IMR-90 (cell line): Measurements from ENCODE around the gene HEPACAM. TPM values are rescaled to one million over a fixed set of nuclear protein-coding genes. Genes with fewer than 3 reads are reported as not detected.

Experiments
- ATAC-seq: fragments of 200-7000 bp; cut with Tn5 transposase; 2 replicates; pipeline ENCODE4 v1.9.1; 2020; ENCODE audit warnings: low read depth, mild to moderate bottlenecking, moderate library complexity
- BruUV-seq: library from RNA; stranded (reverse); fragments of 400-500 nt; replicated peaks from 2 replicates; lab custom pipeline; 2021; lab: Mats Ljungman, UMichigan
- CTCF ChIA-PET: fragments of 300-600 bp; formaldehyde crosslinking; extraction: SDS; loops from one replicate; lab custom pipeline; 2021; ENCODE audit warnings: antibody characterized with exemption; lab: Yijun Ruan, JAX
- POLR2A ChIA-PET: fragments of 300-600 bp; sonication (Branson Sonifier 250); formaldehyde crosslinking; loops from one replicate; lab custom pipeline; 2022; ENCODE audit warnings: antibody characterized with exemption; ENCODE audit not compliant: unreplicated experiment; lab: Charles Lee
- DNase-seq: peaks from one replicate; pipeline ENCODE4 v3.0.0; 2013
- H2AFZ ChIP-seq: replicated peaks from 2 replicates; pipeline ENCODE3; 2013; ENCODE audit warnings: low read length, mild to moderate bottlenecking; ENCODE audit not compliant: poor library complexity
- H2AK5ac ChIP-seq: 2 replicates; pipeline ENCODE4 v1.6.1; 2013; ENCODE audit warnings: low read depth, low read length, inconsistent platforms
- H2AK9ac ChIP-seq: replicated peaks from 2 replicates; pipeline ENCODE3; 2013; ENCODE audit warnings: mild to moderate bottlenecking, low read depth, low read length, moderate library complexity; ENCODE audit not compliant: poor library complexity
- H2BK120ac ChIP-seq: 2 replicates; pipeline ENCODE4 v1.6.1; 2013; ENCODE audit warnings: low read depth, low read length, inconsistent platforms
- H2BK15ac ChIP-seq: 3 replicates; pipeline ENCODE4 v1.6.1; 2013; ENCODE audit warnings: low read depth, low read length, inconsistent platforms
- H2BK20ac ChIP-seq: 2 replicates; pipeline ENCODE4 v1.6.1; 2013; ENCODE audit warnings: low read depth, mild to moderate bottlenecking, inconsistent platforms, low read length, moderate library complexity
- H2BK5ac ChIP-seq: 2 replicates; pipeline ENCODE4 v1.6.1; 2013; ENCODE audit warnings: mild to moderate bottlenecking, low read depth, low read length, inconsistent platforms; ENCODE audit not compliant: poor library complexity, severe bottlenecking
- H3K14ac ChIP-seq: replicated peaks from 2 replicates; pipeline ENCODE4 v1.6.1; 2013; ENCODE audit warnings: low read depth, low read length, inconsistent platforms
- H3K18ac ChIP-seq: 2 replicates; pipeline ENCODE4 v1.6.1; 2013; ENCODE audit warnings: low read depth, low read length, control low read depth
- H3K23ac ChIP-seq: 2 replicates; pipeline ENCODE4 v1.6.1; 2013; ENCODE audit warnings: low read depth, low read length, inconsistent platforms
- H3K27ac ChIP-seq: 2 replicates; pipeline ENCODE4 v1.5.1; 2013; ENCODE audit warnings: mild to moderate bottlenecking, control low read depth, low read length; ENCODE audit not compliant: insufficient read depth
- H3K27me3 ChIP-seq: 2 replicates; pipeline ENCODE4 v1.6.1; 2013; ENCODE audit warnings: low read length; ENCODE audit not compliant: control insufficient read depth, insufficient read depth
- H3K36me3 ChIP-seq: 2 replicates; pipeline ENCODE4 v1.6.1; 2013; ENCODE audit warnings: low read length, mixed read lengths; ENCODE audit not compliant: control insufficient read depth, insufficient read depth
- H3K4ac ChIP-seq: 2 replicates; pipeline ENCODE4 v1.6.1; 2013; ENCODE audit warnings: low read depth, low read length, inconsistent platforms
- H3K4me1 ChIP-seq: 2 replicates; pipeline ENCODE4 v1.6.1; 2013; ENCODE audit warnings: low read length, mixed read lengths; ENCODE audit not compliant: control insufficient read depth, insufficient read depth
- H3K4me2 ChIP-seq: 2 replicates; pipeline ENCODE4 v1.6.1; 2013; ENCODE audit warnings: low read depth, mild to moderate bottlenecking, control low read depth, low read length, moderate library complexity
- H3K4me3 ChIP-seq: 2 replicates; pipeline ENCODE4 v1.5.1; 2013; ENCODE audit warnings: low read depth, mild to moderate bottlenecking, control low read depth, low read length, moderate library complexity; ENCODE audit not compliant: insufficient read depth
- H3K56ac ChIP-seq: 2 replicates; pipeline ENCODE4 v1.6.1; 2013; ENCODE audit warnings: low read length, inconsistent platforms; ENCODE audit not compliant: insufficient read depth; ENCODE audit errors: extremely low read depth
- H3K79me1 ChIP-seq, 2 experiments: 2 replicates each; pipeline ENCODE4 v1.6.1; 2013; ENCODE audit warnings: low read length in 2 of 2, inconsistent platforms in 1 of 2, low read depth in 1 of 2
- H3K9ac ChIP-seq: 2 replicates; pipeline ENCODE4 v1.6.1; 2013; ENCODE audit warnings: low read depth, low read length, control low read depth
- H3K9me1 ChIP-seq: 2 replicates; pipeline ENCODE4 v1.6.1; 2013; ENCODE audit warnings: low read length, inconsistent platforms; ENCODE audit not compliant: insufficient read depth
- H3K9me3 ChIP-seq: 2 replicates; pipeline ENCODE4 v1.6.1; 2013; ENCODE audit warnings: low read length; ENCODE audit not compliant: control insufficient read depth, insufficient read depth
- H4K20me1 ChIP-seq: 2 replicates; pipeline ENCODE4 v1.6.1; 2013; ENCODE audit warnings: low read length, inconsistent platforms; ENCODE audit not compliant: insufficient read depth
- H4K5ac ChIP-seq: 2 replicates; pipeline ENCODE4 v1.6.1; 2013; ENCODE audit warnings: mild to moderate bottlenecking, low read depth, low read length, control low read depth
- H4K8ac ChIP-seq, 2 experiments: 2 replicates each; pipeline ENCODE4 v1.6.1; 2013; ENCODE audit warnings: low read depth in 2 of 2, low read length in 2 of 2, control low read depth in 1 of 2, inconsistent platforms in 1 of 2
- H4K91ac ChIP-seq: 2 replicates; pipeline ENCODE4 v1.6.1; 2013; ENCODE audit warnings: low read depth, low read length, inconsistent platforms; ENCODE audit not compliant: insufficient read depth
- BHLHE40 ChIP-seq: fragments of 150-350 bp; IDR thresholded peaks from 2 replicates; pipeline ENCODE4 v1.6.1; 2016; ENCODE audit warnings: mild to moderate bottlenecking, low read depth, low read length
- CEBPB ChIP-seq: IDR thresholded peaks from 2 replicates; pipeline ENCODE4 v1.6.1; 2012; ENCODE audit warnings: low read depth, low read length, improper control_type of control experiment
- CHD1 ChIP-seq: IDR thresholded peaks from 2 replicates; pipeline ENCODE4 v1.6.1; 2012; ENCODE audit warnings: low read depth, low read length, improper control_type of control experiment
- CTCF ChIP-seq: conservative IDR thresholded peaks from 2 replicates; pipeline ENCODE4 v1.5.1; 2012; ENCODE audit warnings: mild to moderate bottlenecking, low read depth, low read length, improper control_type of control experiment
- ELK1 ChIP-seq: fragments of 150-350 bp; IDR thresholded peaks from 2 replicates; pipeline ENCODE4 v1.6.1; 2016; ENCODE audit warnings: low read depth, mild to moderate bottlenecking, low read length, moderate library complexity, borderline replicate concordance
- MAFK ChIP-seq: IDR thresholded peaks from 2 replicates; pipeline ENCODE4 v1.6.1; 2012; ENCODE audit warnings: low read depth, low read length, improper control_type of control experiment
- MAZ ChIP-seq: IDR thresholded peaks from 2 replicates; pipeline ENCODE4 v1.6.1; 2012; ENCODE audit warnings: low read depth, mild to moderate bottlenecking, low read length, improper control_type of control experiment, moderate library complexity, borderline replicate concordance
- MXI1 ChIP-seq: IDR thresholded peaks from 2 replicates; pipeline ENCODE4 v1.6.1; 2012; ENCODE audit warnings: low read depth, mild to moderate bottlenecking, low read length, moderate library complexity, borderline replicate concordance
- NFE2L2 ChIP-seq: fragments of 150-350 bp; IDR thresholded peaks from 2 replicates; pipeline ENCODE4 v1.6.1; 2016; ENCODE audit warnings: low read depth, mild to moderate bottlenecking, low read length
- POLR2A ChIP-seq: IDR thresholded peaks from 2 replicates; pipeline ENCODE4 v1.6.1; 2012; ENCODE audit warnings: mild to moderate bottlenecking, low read depth, low read length
- RAD21 ChIP-seq: IDR thresholded peaks from 2 replicates; pipeline ENCODE4 v1.6.1; 2012; ENCODE audit warnings: low read length, improper control_type of control experiment
- RCOR1 ChIP-seq: IDR thresholded peaks from 2 replicates; pipeline ENCODE4 v1.6.1; 2012; ENCODE audit warnings: mild to moderate bottlenecking, low read length, improper control_type of control experiment; ENCODE audit not compliant: insufficient replicate concordance
- RFX5 ChIP-seq: IDR thresholded peaks from 2 replicates; pipeline ENCODE4 v1.8.0; 2012; ENCODE audit warnings: low read depth, mild to moderate bottlenecking, low read length, moderate library complexity
- SMC3 ChIP-seq: fragments of 150-350 bp; IDR thresholded peaks from 2 replicates; pipeline ENCODE4 v1.6.1; 2016; ENCODE audit warnings: low read depth, mild to moderate bottlenecking, antibody characterized with exemption, low read length, moderate library complexity
- USF2 ChIP-seq: fragments of 150-350 bp; IDR thresholded peaks from 2 replicates; pipeline ENCODE4 v1.6.1; 2017; ENCODE audit warnings: mild to moderate bottlenecking, antibody characterized with exemption, low read length, low read depth
- WGBS, 2 experiments: methylation state at CpG; one replicate each; pipeline versions ENCODE4 v1.1.5 to v1.1.7; 2013; ENCODE audit warnings: missing lambda C conversion rate in 2 of 2; ENCODE audit not compliant: insufficient read length in 1 of 2; ENCODE audit errors: extremely low coverage in 2 of 2; 5-methylcytosine and 5-hydroxymethylcytosine counted together
- dilution Hi-C: fragments of 300-500 bp; cut with HindIII; formaldehyde crosslinking; loops from one replicate; pipeline ENCODE4 v1.14.3; 2018; ENCODE audit warnings: low sequenced_read_pairs; ENCODE audit not compliant: unreplicated experiment
- in situ Hi-C: fragments of 300-500 bp; cut with MboI; formaldehyde crosslinking; loops from 3 replicates; pipeline ENCODE4 v1.14.3; 2019; ENCODE audit warnings: low sequenced_read_pairs, inconsistent platforms, mixed read lengths
- intact Hi-C: fragments of 100-400 bp; cut with micrococcal nuclease; formaldehyde crosslinking; loops from 2 replicates; pipeline ENCODE4 v1.10.0; 2022
- polyA plus RNA-seq, 3 experiments: library from polyadenylated mRNA; depleted of rRNA; stranded (reverse); fragments of >200 nt; gene quantifications; 2 replicates each; pipeline ENCODE4 v1.2.3, GENCODE V29; 2012; ENCODE audit warnings: low replicate concordance in 1 of 3
- total RNA-seq: library from RNA; depleted of rRNA; stranded (reverse); fragments of >200 nt; gene quantifications from 2 replicates; pipeline ENCODE4 v1.2.3, GENCODE V29; 2012

HEPACAM gene
- total and polyA plus RNA-seq, 2 of the 4 experiments (the other 2 are of a cell fraction) = 0.09 to 0.18 TPM

GRCh38 chr11:124878759-124879492 is 56.9 kb downstream of the HEPACAM start:
- CTCF ChIA-PET = interaction anchor here (1.5 kb wide), 1 partner anchor 12 kb away, joined by 4 read pairs; no protein-coding TSS in a partner anchor
- POLR2A ChIA-PET = no interaction called here
- H4K20me1 ChIP-seq = no peaks in the 10 kb centered on the region
- H4K8ac ChIP-seq = no peak overlapping the region
- in situ Hi-C loops = loop anchor here (5.0 kb wide), 1 partner anchor 73 kb away; the partner anchor contains the start of gene CCDC15
- H3K27me3 ChIP-seq = no peaks in the 10 kb centered on the region; the same call in 1 of the 2 replicates
- H3K23ac ChIP-seq = no peak overlapping the region
- no peak overlapping the region for H4K91ac ChIP-seq
- no peak overlapping the region for H3K9ac ChIP-seq
- no peak overlapping the region for H2AFZ ChIP-seq
- no TSS peak for BruUV-seq
- H2AK9ac ChIP-seq = no peak overlapping the region
- dilution Hi-C loops = no loop called here
- H3K9me1 ChIP-seq = peaks cover 3% of the 10 kb centered on the region; the same call in 1 of the 2 replicates
- peaks cover 6 to 21% of the 10 kb centered on the region in 2 experiments; a peak in 3 of 4 replicates for H3K79me1 ChIP-seq
- no peak overlapping the region for H2BK20ac ChIP-seq
- WGBS, 2 experiments = 93% methylated on average over 3 of the region's 11 CpGs; no CpG with 5 or more reads in 1 of the 2 experiments
- peaks cover 3% of the 10 kb centered on the region for H3K4me1 ChIP-seq
- no peak for ATAC-seq
- no peak overlapping the region for H2AK5ac ChIP-seq
- no peak overlapping the region for H3K27ac ChIP-seq
- no peak overlapping the region for H3K4ac ChIP-seq
- no peaks in the 10 kb centered on the region for H3K9me3 ChIP-seq
- H2BK15ac ChIP-seq = no peak overlapping the region
- H4K5ac ChIP-seq = no peak overlapping the region
- H3K14ac ChIP-seq = no peak overlapping the region
- no peak overlapping the region for H3K18ac ChIP-seq
- no peak overlapping the region for H2BK5ac ChIP-seq
- no peak overlapping the region for H2BK120ac ChIP-seq
- no peak for DNase-seq
- no peak overlapping the region for H3K56ac ChIP-seq
- intact Hi-C loops = loop anchor here (5.0 to 10.0 kb wide), 2 partner anchors 263 to 526 kb away; no protein-coding TSS in a partner anchor
- no peak overlapping the region for H3K4me2 ChIP-seq
- no peaks in the 10 kb centered on the region for H3K36me3 ChIP-seq
- no peak overlapping the region for H3K4me3 ChIP-seq
- TF ChIP-seq CTCF = no peak
- no peak for TF ChIP-seq SMC3
- no peak for TF ChIP-seq CHD1
- TF ChIP-seq RAD21 = no peak
- no peak for TF ChIP-seq ELK1
- TF ChIP-seq BHLHE40 = no peak
- no peak for TF ChIP-seq CEBPB
- no peak for TF ChIP-seq MXI1
- no peak for TF ChIP-seq POLR2A
- TF ChIP-seq RFX5 = no peak
- TF ChIP-seq USF2 = no peak
- TF ChIP-seq RCOR1 = no peak
- TF ChIP-seq NFE2L2 = no peak
- TF ChIP-seq MAZ = no peak
- no peak for TF ChIP-seq MAFK
